ENCODE measurements around the gene TMEM88.

Gene TMEM88

GRCh38 chr17:7820231-7820630, 34.6 kb upstream of the TMEM88 start:
- Histone ChIP-seq H3K27ac (no peak overlapping the region), H3K9me3 (no peaks in the 10 kb centered on the region), H3K27me3 (no peaks in the 10 kb centered on the region), H3K4me1 (ENCODE audit: control insufficient read depth in 1 of 2, insufficient read depth in 1 of 2, low read depth in 1 of 2, low read length in 1 of 2) (peaks cover 7 to 13% of the 10 kb centered on the region in 2 experiments), H3K36me3 (no peaks in the 10 kb centered on the region), H3K4me3 (ENCODE audit: low read depth in 1 of 2, low read length in 1 of 2) (no peak overlapping the region)
- TF ChIP-seq, protein P1, sequence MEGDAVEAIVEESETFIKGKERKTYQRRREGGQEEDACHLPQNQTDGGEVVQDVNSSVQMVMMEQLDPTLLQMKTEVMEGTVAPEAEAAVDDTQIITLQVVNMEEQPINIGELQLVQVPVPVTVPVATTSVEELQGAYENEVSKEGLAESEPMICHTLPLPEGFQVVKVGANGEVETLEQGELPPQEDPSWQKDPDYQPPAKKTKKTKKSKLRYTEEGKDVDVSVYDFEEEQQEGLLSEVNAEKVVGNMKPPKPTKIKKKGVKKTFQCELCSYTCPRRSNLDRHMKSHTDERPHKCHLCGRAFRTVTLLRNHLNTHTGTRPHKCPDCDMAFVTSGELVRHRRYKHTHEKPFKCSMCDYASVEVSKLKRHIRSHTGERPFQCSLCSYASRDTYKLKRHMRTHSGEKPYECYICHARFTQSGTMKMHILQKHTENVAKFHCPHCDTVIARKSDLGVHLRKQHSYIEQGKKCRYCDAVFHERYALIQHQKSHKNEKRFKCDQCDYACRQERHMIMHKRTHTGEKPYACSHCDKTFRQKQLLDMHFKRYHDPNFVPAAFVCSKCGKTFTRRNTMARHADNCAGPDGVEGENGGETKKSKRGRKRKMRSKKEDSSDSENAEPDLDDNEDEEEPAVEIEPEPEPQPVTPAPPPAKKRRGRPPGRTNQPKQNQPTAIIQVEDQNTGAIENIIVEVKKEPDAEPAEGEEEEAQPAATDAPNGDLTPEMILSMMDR (IDR thresholded peaks at IDR 0.05) = no peak

DNA sequence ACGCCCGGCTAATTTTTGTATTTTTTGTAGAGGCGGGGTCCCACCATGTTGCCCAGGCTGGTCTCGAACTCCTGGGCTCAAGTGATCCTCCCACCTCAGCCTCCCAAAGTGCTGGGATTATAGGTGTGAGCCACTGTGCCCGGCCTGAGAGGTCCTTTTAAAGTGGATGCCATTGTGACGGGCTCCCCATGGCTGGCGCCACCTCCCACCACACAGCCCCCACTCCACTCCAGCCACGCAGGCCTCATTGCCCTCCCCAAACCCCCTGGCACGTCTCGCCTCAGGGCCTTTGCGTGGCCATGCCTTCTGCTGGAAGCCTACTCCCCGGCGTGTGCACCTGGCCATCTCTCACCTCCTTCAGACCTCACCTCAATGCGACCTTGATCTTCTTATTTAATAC, 32.7 kb upstream of the TMEM88 start:
- TF ChIP-seq, protein P1 (IDR thresholded peaks at IDR 0.05) = no peak
- no peak overlapping the region for H3K27ac ChIP-seq
- no peaks in the 10 kb centered on the region for H3K9me3 ChIP-seq
- peaks cover 7 to 13% of the 10 kb centered on the region in 2 experiments for H3K4me1 ChIP-seq (ENCODE audit: control insufficient read depth in 1 of 2, insufficient read depth in 1 of 2, low read depth in 1 of 2, low read length in 1 of 2)
- no peaks in the 10 kb centered on the region for H3K36me3 ChIP-seq
- H3K4me3 ChIP-seq (ENCODE audit: low read depth in 1 of 2, low read length in 1 of 2) = no peak overlapping the region
- H3K27me3 ChIP-seq = peaks cover 12% of the 10 kb centered on the region

GRCh38 chr17:7823581-7824001, 31.3 kb upstream of the TMEM88 start:
- Histone ChIP-seq H3K27me3 (peaks cover 24% of the 10 kb centered on the region), H3K27ac (no peak overlapping the region), H3K36me3 (no peaks in the 10 kb centered on the region), H3K9me3 (no peaks in the 10 kb centered on the region), H3K4me3 (ENCODE audit: low read depth in 1 of 2, low read length in 1 of 2) (no peak overlapping the region), H3K4me1 (ENCODE audit: control insufficient read depth in 1 of 2, insufficient read depth in 1 of 2, low read depth in 1 of 2, low read length in 1 of 2) (peaks cover 7 to 13% of the 10 kb centered on the region in 2 experiments)
- TF ChIP-seq, protein P1 (IDR thresholded peaks at IDR 0.05) = no peak

DNA sequence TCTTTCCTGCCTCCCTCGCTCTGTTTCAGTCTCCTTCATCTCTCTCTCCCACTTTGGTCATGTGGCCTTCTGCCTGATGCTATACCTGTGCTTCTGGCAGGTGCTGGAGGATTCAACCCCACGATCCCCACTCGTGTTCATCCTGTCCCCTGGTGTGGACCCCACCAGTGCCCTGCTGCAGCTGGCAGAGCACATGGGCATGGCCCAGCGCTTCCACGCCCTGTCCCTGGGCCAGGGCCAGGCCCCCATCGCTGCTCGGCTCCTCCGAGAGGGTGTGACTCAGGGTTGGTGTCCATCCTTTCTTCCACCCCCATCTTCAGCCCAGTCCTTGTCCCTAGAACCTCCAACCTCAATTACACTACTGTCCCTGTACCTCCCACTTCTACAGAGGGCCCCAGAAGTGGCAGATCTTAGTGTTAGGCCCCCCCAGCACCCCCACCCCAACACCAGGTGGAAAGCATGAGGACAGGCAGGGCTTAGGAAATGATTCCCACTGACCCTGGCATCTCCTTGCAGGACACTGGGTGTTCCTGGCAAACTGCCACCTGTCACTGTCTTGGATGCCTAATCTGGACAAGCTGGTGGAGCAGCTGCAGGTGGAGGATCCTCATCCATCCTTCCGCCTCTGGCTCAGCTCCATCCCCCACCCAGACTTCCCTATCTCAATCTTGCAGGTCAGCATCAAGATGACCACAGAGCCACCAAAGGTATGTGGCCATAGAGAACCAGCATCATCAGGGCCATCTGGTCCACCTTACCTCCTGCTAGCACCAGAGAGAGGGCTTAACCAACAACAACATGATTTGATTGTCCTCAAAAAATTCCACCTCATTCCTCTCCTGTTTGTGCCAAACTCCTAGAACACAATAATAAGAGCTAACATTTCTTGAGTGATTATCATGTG, 30.6 kb upstream of the TMEM88 start:
- peaks cover 4 to 12% of the 10 kb centered on the region in 2 experiments for H3K4me1 ChIP-seq (ENCODE audit: control insufficient read depth in 1 of 2, insufficient read depth in 1 of 2, low read depth in 1 of 2, low read length in 1 of 2)
- H3K27ac ChIP-seq = peak overlapping the region; percentile 25
- no peak overlapping the region for H3K4me3 ChIP-seq (ENCODE audit: low read depth in 1 of 2, low read length in 1 of 2)
- H3K9me3 ChIP-seq = no peaks in the 10 kb centered on the region
- H3K27me3 ChIP-seq = peaks cover 24% of the 10 kb centered on the region
- no peaks in the 10 kb centered on the region for H3K36me3 ChIP-seq
- TF ChIP-seq, protein P1 (IDR thresholded peaks at IDR 0.05) = no peak

DNA sequence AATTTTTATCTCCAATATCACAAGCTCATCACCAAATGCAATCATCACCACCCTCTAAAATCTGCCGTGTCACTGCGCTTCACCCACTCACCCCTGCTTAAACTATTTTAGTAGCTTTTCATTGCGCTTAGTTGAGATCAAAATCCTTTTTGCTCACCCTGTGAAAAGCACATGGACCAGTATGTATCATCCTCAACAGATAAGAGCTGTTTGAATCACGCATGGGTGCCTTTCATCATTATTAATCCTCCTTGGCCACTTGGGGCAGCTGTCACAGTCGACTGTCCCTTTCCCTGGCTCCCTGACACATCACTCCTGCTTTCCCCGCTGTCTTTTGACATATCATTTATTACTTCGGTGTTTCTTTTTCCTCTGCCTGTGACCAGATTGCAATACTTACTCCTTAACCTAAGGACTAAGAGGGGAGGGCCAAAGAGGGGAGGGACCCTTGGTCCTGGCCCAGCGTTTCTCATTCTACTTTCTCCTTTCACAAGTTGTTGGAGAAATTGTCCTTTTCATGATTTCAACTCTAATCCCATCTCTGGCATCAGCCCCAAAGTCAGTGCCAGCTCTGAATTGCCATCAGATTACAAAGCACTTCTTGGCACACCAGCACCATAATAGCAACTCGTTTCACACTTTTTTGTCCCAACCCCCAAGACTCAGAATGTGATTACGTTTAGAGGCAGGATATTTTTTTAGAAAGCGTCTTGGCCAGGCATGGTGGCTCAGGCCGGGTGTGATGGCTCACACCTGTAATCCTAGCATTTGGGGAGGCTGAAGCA, 29.5 kb upstream of the TMEM88 start:
- H3K4me3 ChIP-seq (ENCODE audit: low read depth in 1 of 2, low read length in 1 of 2) = no peak overlapping the region

More for the DNA sequence above, 29.5 kb upstream of the TMEM88 start:
- no peak overlapping the region for H3K27ac ChIP-seq
- H3K27me3 ChIP-seq = peaks cover 24% of the 10 kb centered on the region
- no peaks in the 10 kb centered on the region for H3K9me3 ChIP-seq
- TF ChIP-seq, protein P1 (IDR thresholded peaks at IDR 0.05) = peak; percentile 29
- peaks cover 0 to 8% of the 10 kb centered on the region in 2 experiments for H3K4me1 ChIP-seq (ENCODE audit: control insufficient read depth in 1 of 2, insufficient read depth in 1 of 2, low read depth in 1 of 2, low read length in 1 of 2)
- no peaks in the 10 kb centered on the region for H3K36me3 ChIP-seq
